Epidermal melanocyte (primary cell): ENCODE results near the gene PPP1R12A.
A peak's percentile ranks its signal among the peaks of the same experiment; 100 is the strongest.
"Not testable (repeated sequence)": the region's sequence is repeated elsewhere in the genome, so short reads cannot be mapped to it uniquely, and the experiment has no call there.

ENCODE experiments used
- DNase-seq: peaks from one replicate; pipeline ENCODE4 v3.0.0; 2011; ENCODE audit warnings: low spot score; ENCODE audit not compliant: insufficient read length

The PPP1R12A gene

GRCh38 chr12:79935021-79935623 lies at the start of gene PPP1R12A:
PPP1R12A (minus strand) TSS chr12:79935097; CDS start chr12:79934931, 166 bp downstream.
- DNase-seq = peak; percentile 69

GRCh38 chr12:79983986-79984620 lies 49.2 kb upstream of the PPP1R12A start:
- no peak for DNase-seq

- DNase-seq = no peak
Measured at GRCh38 chr12:79983492-79983891, 48.6 kb upstream of the PPP1R12A start.

GRCh38 chr12:79982086-79983062 lies 47.5 kb upstream of the PPP1R12A start:
- DNase-seq = no peak

GRCh38 chr12:79978692-79979091 lies 43.8 kb upstream of the PPP1R12A start:
- no peak for DNase-seq

- not testable (repeated sequence) for DNase-seq
Measured at GRCh38 chr12:79977856-79978460, 43.1 kb upstream of the PPP1R12A start.

- no peak for DNase-seq
Measured at GRCh38 chr12:79975143-79975542, 40.2 kb upstream of the PPP1R12A start.

GRCh38 chr12:79973801-79974200 lies 38.9 kb upstream of the PPP1R12A start:
- no peak for DNase-seq

- no peak for DNase-seq
Measured at GRCh38 chr12:79964100-79964627, 29.3 kb upstream of the PPP1R12A start.

GRCh38 chr12:79961411-79961810 lies 26.5 kb upstream of the PPP1R12A start:
- no peak for DNase-seq

- no peak for DNase-seq
Measured at GRCh38 chr12:79959484-79959883, 24.6 kb upstream of the PPP1R12A start.

GRCh38 chr12:79956896-79957295 lies 22.0 kb upstream of the PPP1R12A start:
- no peak for DNase-seq

GRCh38 chr12:79955561-79955960 lies 20.7 kb upstream of the PPP1R12A start:
- DNase-seq = no peak

- DNase-seq = no peak
Measured at GRCh38 chr12:79954037-79954610, 19.2 kb upstream of the PPP1R12A start.

GRCh38 chr12:79949098-79949497 lies 14.2 kb upstream of the PPP1R12A start:
- DNase-seq = no peak

- DNase-seq = no peak
Measured at GRCh38 chr12:79945433-79945832, 10.5 kb upstream of the PPP1R12A start.

GRCh38 chr12:79944565-79944964 lies 9.7 kb upstream of the PPP1R12A start:
- no peak for DNase-seq

GRCh38 chr12:79942846-79943245 lies 7.9 kb upstream of the PPP1R12A start:
- DNase-seq = not testable (repeated sequence)

- DNase-seq = no peak
Measured at GRCh38 chr12:79939728-79940310, 4.9 kb upstream of the PPP1R12A start.

GRCh38 chr12:79938843-79939242 lies 3.9 kb upstream of the PPP1R12A start:
- no peak for DNase-seq

GRCh38 chr12:79936670-79937069 lies 1.8 kb upstream of the PPP1R12A start:
- DNase-seq = no peak
